ENCODE data around the gene TGFB3.

GRCh38 chr14:75927564-75928087, 54.2 kb downstream of the TGFB3 start:
- TF ChIP-seq CTCF (IDR thresholded peaks at IDR 0.05; ENCODE audit: low read depth, low read length, poor library complexity, severe bottlenecking) (no peak), EZH2phosphoT487 (IDR thresholded peaks at IDR 0.05; ENCODE audit: borderline replicate concordance, low read length) (no peak)

Measured in DOHH2 (cell line).